HG03159 (cell line): ENCODE results near the gene ATXN1.
"Not testable (repeated sequence)": the region's sequence is repeated elsewhere in the genome, so short reads cannot be mapped to it uniquely, and the experiment has no call there.

Source experiments
- ATAC-seq: cut with Tn5 transposase; IDR thresholded peaks from one replicate; pipeline ENCODE4 v1.9.1; 2021; ENCODE audit warnings: mild to moderate bottlenecking, moderate library complexity; ENCODE audit not compliant: unreplicated experiment

Gene ATXN1

GRCh38 chr6:16277101-16277981, 483.9 kb downstream of the ATXN1 start:
- no peak for ATAC-seq

GRCh38 chr6:16274885-16275589, 486.2 kb downstream of the ATXN1 start:
- no peak for ATAC-seq

GRCh38 chr6:16274483-16274882, 486.8 kb downstream of the ATXN1 start:
- no peak for ATAC-seq

- no peak for ATAC-seq
Measured at GRCh38 chr6:16273256-16273655, 488.0 kb downstream of the ATXN1 start.

GRCh38 chr6:16272201-16272600, 489.1 kb downstream of the ATXN1 start:
- ATAC-seq, result no peak

GRCh38 chr6:16271428-16271827, 489.8 kb downstream of the ATXN1 start:
- ATAC-seq, result no peak

- ATAC-seq, result no peak
Measured at GRCh38 chr6:16270178-16270794, 491.0 kb downstream of the ATXN1 start.

- ATAC-seq, result not testable (repeated sequence)
Measured at GRCh38 chr6:16269442-16270070, 491.7 kb downstream of the ATXN1 start.

GRCh38 chr6:16267428-16268263, 493.6 kb downstream of the ATXN1 start:
- ATAC-seq, result no peak

- no peak for ATAC-seq
Measured at GRCh38 chr6:16265351-16266341, 495.6 kb downstream of the ATXN1 start.

- no peak for ATAC-seq
Measured at GRCh38 chr6:16264785-16265184, 496.5 kb downstream of the ATXN1 start.

GRCh38 chr6:16263464-16264099, 497.7 kb downstream of the ATXN1 start:
- not testable (repeated sequence) for ATAC-seq

GRCh38 chr6:16262773-16263172, 498.5 kb downstream of the ATXN1 start:
- not testable (repeated sequence) for ATAC-seq

GRCh38 chr6:16260602-16261001, 500.7 kb downstream of the ATXN1 start:
- ATAC-seq, result not testable (repeated sequence)

- ATAC-seq, result not testable (repeated sequence)
Measured at GRCh38 chr6:16259604-16260003, 501.7 kb downstream of the ATXN1 start.

GRCh38 chr6:16258709-16259075, 502.6 kb downstream of the ATXN1 start:
- no peak for ATAC-seq

- no peak for ATAC-seq
Measured at GRCh38 chr6:16257999-16258708, 503.1 kb downstream of the ATXN1 start.

GRCh38 chr6:16256781-16257180, 504.5 kb downstream of the ATXN1 start:
- ATAC-seq, result no peak
